ENCODE data around the gene NDUFV1.
A peak's percentile ranks its signal among the peaks of the same experiment; 100 is the strongest.

The NDUFV1 gene

DNA sequence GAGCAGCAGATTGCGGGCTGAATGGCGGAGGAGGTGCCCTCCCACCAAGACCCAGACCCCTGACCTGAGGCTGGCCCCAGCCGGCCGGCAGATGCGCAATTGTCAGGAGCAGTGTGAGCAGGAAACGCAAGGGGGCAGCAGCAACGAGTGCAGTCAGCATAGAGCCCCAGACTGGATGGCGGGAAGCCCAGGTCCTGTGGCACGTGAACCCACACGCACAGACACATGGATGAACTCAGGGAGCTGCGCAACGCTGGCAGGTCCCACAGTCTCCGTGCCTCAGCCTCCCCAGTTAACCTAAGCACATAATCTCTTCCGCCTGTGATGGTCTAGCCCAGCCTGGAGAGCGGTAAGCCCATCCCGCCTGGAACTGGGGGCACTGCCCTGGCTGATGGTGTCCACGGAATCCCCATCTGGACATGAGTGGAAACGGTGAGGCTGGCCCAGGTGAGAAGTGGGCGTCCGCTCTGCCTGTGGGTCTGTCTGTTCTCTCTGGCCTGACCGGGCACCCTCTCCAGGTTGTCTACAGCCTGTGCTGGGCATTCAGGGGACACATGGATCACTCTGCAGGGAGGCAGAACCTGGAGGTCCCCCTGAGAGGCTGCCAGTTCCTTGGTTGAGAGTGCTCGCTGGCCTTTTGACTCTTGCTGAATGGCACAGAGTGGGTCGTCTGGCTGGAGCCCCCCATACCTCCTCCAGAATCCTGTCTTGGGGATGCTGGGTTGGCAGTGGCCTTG lies 33.5 kb downstream of the NDUFV1 start:
- Histone ChIP-seq H3K27me3 (ENCODE audit: insufficient read depth, insufficient read length) (peaks cover 43% of the 10 kb centered on the region), H3K9me3 (ENCODE audit: insufficient read depth, low read length) (peaks cover 15% of the 10 kb centered on the region; the same call in 1 of the 2 replicates), H3K9ac (ENCODE audit: insufficient read length, low read depth) (peak overlapping the region; percentile 37), H3K4me1 (ENCODE audit: insufficient read depth, insufficient read length) (peaks cover 10% of the 10 kb centered on the region), H3K4me3 (ENCODE audit: insufficient read length, low read depth) (no peak overlapping the region), H3K36me3 (ENCODE audit: insufficient read depth, insufficient read length, low read length) (no peaks in the 10 kb centered on the region)
- TF ChIP-seq ZNF274 (IDR thresholded peaks at IDR 0.05; ENCODE audit: low read depth, low read length) (no peak), SUZ12 (IDR thresholded peaks at IDR 0.05; ENCODE audit: extremely low read depth, insufficient read depth, insufficient read length) (no peak), YY1 (IDR thresholded peaks at IDR 0.05; ENCODE audit: insufficient read depth, insufficient read length) (no peak)
- no peak for DNase-seq (ENCODE audit: low read depth, low spot score)

DNA sequence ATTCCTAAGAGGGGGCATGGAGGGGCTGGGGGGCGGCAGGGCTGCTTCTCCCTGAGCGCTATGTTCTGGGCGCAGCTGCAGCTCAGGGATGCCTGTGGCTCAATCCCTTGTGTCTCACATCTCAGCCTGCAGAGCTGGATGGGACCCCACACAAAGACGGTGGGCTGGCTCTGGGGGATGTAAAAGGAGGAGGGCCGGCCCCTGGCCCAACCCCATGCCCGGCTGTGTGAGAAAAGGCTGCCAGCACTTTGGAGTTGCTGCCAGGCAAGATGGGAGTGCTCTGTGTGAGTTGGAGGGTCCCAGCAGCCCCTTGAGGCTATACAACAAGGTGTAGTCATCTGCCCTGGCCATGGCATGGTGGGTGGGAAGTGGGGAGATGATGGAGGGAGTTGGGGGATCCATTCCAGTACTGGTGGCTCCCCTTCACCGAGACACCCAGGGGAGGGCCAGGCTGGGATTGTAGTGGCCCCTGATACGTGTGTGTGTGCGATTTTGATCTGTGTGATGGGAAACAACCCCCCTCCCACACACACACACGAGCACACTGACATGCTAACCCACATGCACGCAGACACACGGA lies 34.1 kb downstream of the NDUFV1 start:
- DNase-seq (ENCODE audit: low read depth, low spot score), result no peak
- Histone ChIP-seq H3K9me3 (ENCODE audit: insufficient read depth, low read length) (peaks cover 15% of the 10 kb centered on the region; the same call in 1 of the 2 replicates), H3K4me3 (ENCODE audit: insufficient read length, low read depth) (no peak overlapping the region), H3K4me1 (ENCODE audit: insufficient read depth, insufficient read length) (peaks cover 10% of the 10 kb centered on the region), H3K9ac (ENCODE audit: insufficient read length, low read depth) (no peak overlapping the region), H3K36me3 (ENCODE audit: insufficient read depth, insufficient read length, low read length) (no peaks in the 10 kb centered on the region), H3K27me3 (ENCODE audit: insufficient read depth, insufficient read length) (peaks cover 43% of the 10 kb centered on the region)
- TF ChIP-seq ZNF274 (IDR thresholded peaks at IDR 0.05; ENCODE audit: low read depth, low read length) (no peak), YY1 (IDR thresholded peaks at IDR 0.05; ENCODE audit: insufficient read depth, insufficient read length) (no peak), SUZ12 (IDR thresholded peaks at IDR 0.05; ENCODE audit: extremely low read depth, insufficient read depth, insufficient read length) (no peak)

DNA sequence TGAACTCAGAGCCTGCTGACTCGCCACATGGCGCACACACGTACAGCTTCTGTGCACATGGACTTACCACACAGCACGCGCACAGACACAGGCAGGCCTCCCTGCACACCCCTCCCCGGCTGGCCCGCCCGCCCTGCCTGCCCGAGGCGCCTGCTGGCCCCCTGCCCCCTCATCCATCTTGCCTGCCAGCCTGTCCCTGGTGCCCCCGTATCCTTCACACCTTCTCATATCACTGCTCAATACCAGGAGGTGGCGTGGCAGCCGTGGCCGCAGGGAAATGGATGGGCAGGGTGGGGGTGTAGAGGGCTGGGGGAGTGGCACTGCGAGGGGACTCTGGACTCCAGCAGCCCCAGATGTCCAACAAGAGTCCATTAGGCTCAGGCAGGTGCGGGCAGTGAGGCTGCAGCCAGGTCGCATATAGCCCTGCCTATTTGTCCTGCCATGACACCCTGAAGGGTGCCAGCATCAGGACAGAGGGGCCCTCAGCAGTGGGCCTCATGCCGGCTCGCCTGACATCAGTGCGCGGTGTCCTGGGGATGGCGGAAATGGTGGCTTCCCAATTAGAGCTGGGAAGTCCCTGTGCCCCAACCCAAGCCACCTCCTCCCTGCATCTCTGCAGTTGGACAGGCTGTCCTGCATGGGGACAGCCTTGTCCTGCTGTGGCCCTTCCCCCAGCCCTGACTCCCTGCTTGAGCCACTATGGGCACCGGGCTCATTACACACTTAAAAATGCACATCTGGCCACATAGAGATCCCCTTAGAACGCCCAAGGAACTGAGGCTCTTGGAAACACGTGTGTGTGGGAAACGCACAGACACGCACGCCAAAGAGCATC lies 34.8 kb downstream of the NDUFV1 start:
- Histone ChIP-seq H3K4me1 (ENCODE audit: insufficient read depth, insufficient read length) (peaks cover 10% of the 10 kb centered on the region), H3K9ac (ENCODE audit: insufficient read length, low read depth) (no peak overlapping the region), H3K27me3 (ENCODE audit: insufficient read depth, insufficient read length) (peaks cover 47% of the 10 kb centered on the region), H3K36me3 (ENCODE audit: insufficient read depth, insufficient read length, low read length) (no peaks in the 10 kb centered on the region), H3K4me3 (ENCODE audit: insufficient read length, low read depth) (no peak overlapping the region), H3K9me3 (ENCODE audit: insufficient read depth, low read length) (peaks cover 15% of the 10 kb centered on the region; the same call in 1 of the 2 replicates)
- no peak for DNase-seq (ENCODE audit: low read depth, low spot score)
- no peak for TF ChIP-seq SUZ12 (IDR thresholded peaks at IDR 0.05; ENCODE audit: extremely low read depth, insufficient read depth, insufficient read length)
- TF ChIP-seq YY1 (IDR thresholded peaks at IDR 0.05; ENCODE audit: insufficient read depth, insufficient read length), result no peak
- no peak for TF ChIP-seq ZNF274 (IDR thresholded peaks at IDR 0.05; ENCODE audit: low read depth, low read length)

DNA sequence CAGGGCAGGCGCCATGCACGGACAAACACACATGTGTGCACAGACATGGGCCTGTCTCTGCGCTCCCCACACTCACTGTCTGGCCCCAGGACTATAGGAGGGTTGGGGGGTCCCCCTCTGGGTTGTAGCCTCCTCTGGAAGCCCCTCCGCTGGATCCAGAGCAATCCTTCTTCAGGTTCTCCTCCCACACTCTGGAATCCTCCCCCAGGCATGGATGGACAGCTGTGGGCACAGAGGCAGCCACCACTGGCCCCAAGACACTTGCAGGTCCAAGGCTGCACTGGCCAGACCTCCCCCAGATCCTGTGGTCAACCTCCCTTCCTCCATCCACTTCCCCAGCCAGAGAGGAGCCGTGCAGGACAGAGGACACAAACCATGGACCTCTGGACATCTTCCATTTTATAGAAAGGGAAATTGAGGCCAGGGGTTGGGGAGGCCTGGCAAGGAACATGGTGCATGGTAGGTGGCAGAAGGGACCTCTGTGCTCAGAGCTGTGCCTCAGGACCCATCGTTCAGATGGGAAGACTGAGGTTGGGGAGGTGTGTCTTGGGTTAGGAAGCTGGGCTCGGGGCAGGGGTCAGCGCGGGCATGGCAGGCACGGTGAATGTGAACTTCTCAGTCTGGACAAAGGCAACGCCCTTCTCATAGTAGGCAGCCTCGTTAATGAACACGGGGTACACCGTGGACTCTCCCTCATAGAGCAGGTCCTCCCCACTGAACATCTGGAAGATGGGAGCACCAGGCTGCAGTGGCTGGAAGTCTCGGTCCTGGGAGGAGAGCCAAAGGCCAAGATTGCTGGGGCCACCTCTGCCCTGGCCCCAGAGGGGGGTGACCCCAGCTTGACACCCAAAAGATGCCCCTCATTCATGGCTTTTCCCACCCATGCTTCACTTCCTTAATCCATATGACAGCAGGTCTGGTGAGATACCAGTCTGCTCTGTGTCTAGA lies 35.7 kb downstream of the NDUFV1 start:
- Histone ChIP-seq H3K9ac (ENCODE audit: insufficient read length, low read depth) (no peak overlapping the region), H3K9me3 (ENCODE audit: insufficient read depth, low read length) (peaks cover 15% of the 10 kb centered on the region; the same call in 1 of the 2 replicates), H3K36me3 (ENCODE audit: insufficient read depth, insufficient read length, low read length) (no peaks in the 10 kb centered on the region), H3K27me3 (ENCODE audit: insufficient read depth, insufficient read length) (peaks cover 51% of the 10 kb centered on the region), H3K4me1 (ENCODE audit: insufficient read depth, insufficient read length) (peaks cover 10% of the 10 kb centered on the region), H3K4me3 (ENCODE audit: insufficient read length, low read depth) (no peak overlapping the region)
- no peak for DNase-seq (ENCODE audit: low read depth, low spot score)
- TF ChIP-seq YY1 (IDR thresholded peaks at IDR 0.05; ENCODE audit: insufficient read depth, insufficient read length) (no peak), SUZ12 (IDR thresholded peaks at IDR 0.05; ENCODE audit: extremely low read depth, insufficient read depth, insufficient read length) (no peak), ZNF274 (IDR thresholded peaks at IDR 0.05; ENCODE audit: low read depth, low read length) (no peak)

DNA sequence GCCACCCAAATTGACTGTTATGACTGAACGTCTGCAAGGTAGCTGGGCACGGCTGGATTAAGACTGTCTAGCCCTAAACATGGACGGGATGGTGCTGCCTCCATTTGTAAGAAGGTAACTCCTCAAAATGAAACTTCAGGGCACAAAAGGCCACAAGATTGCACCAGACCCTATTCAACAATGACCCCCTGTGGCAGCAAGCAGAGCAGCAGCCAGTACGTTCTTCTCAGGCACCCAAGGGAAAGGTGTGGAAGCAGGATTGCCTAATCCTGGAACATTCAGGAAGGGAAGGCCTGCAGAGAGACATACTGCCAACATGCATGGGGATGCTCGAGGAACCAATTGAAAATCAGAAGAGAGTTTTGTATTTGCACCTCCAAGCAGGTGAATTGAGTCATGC lies 37.3 kb downstream of the NDUFV1 start:
- Histone ChIP-seq H3K4me1 (ENCODE audit: insufficient read depth, insufficient read length) (peaks cover 11% of the 10 kb centered on the region), H3K36me3 (ENCODE audit: insufficient read depth, insufficient read length, low read length) (no peaks in the 10 kb centered on the region), H3K9me3 (ENCODE audit: insufficient read depth, low read length) (peaks cover 15% of the 10 kb centered on the region; the same call in 1 of the 2 replicates), H3K9ac (ENCODE audit: insufficient read length, low read depth) (no peak overlapping the region), H3K4me3 (ENCODE audit: insufficient read length, low read depth) (no peak overlapping the region), H3K27me3 (ENCODE audit: insufficient read depth, insufficient read length) (peaks cover 48% of the 10 kb centered on the region)
- TF ChIP-seq ZNF274 (IDR thresholded peaks at IDR 0.05; ENCODE audit: low read depth, low read length) (no peak), SUZ12 (IDR thresholded peaks at IDR 0.05; ENCODE audit: extremely low read depth, insufficient read depth, insufficient read length) (no peak), YY1 (IDR thresholded peaks at IDR 0.05; ENCODE audit: insufficient read depth, insufficient read length) (no peak)
- DNase-seq (ENCODE audit: low read depth, low spot score), result no peak
